HFF-Myc (cell line): Measurements from ENCODE around the gene CDR2L.

Source experiments
- DNase-seq: peaks from one replicate; pipeline ENCODE4 v3.0.0-alpha.2; 2011; ENCODE audit warnings: low read depth; ENCODE audit errors: extremely low read depth
- H3K4me3 ChIP-seq: replicated peaks from 2 replicates; pipeline ENCODE4 v1.5.1; 2011; ENCODE audit warnings: low read depth, mild to moderate bottlenecking, control low read depth, low read length
- CTCF ChIP-seq: IDR thresholded peaks from 2 replicates; pipeline ENCODE4 v1.5.1; 2012; ENCODE audit warnings: mild to moderate bottlenecking, low read depth, low read length, control low read depth; ENCODE audit errors: missing control alignments

Gene CDR2L

GRCh38 chr17:74946641-74947040 is 40.8 kb upstream of the CDR2L start:
- no peak for TF ChIP-seq CTCF
- H3K4me3 ChIP-seq = no peak overlapping the region
- no peak for DNase-seq

GRCh38 chr17:74947041-74947754 is 40.2 kb upstream of the CDR2L start:
- TF ChIP-seq CTCF = no peak
- H3K4me3 ChIP-seq = no peak overlapping the region
- DNase-seq = no peak

GRCh38 chr17:74949455-74950115 is 37.8 kb upstream of the CDR2L start:
- no peak for DNase-seq
- TF ChIP-seq CTCF = no peak
- no peak overlapping the region for H3K4me3 ChIP-seq

- no peak for TF ChIP-seq CTCF
- no peak for DNase-seq
- H3K4me3 ChIP-seq = no peak overlapping the region
Observed at GRCh38 chr17:74950207-74950606, 37.2 kb upstream of the CDR2L start.

GRCh38 chr17:74951065-74951464 is 36.4 kb upstream of the CDR2L start:
- H3K4me3 ChIP-seq = no peak overlapping the region
- DNase-seq = no peak
- no peak for TF ChIP-seq CTCF

- no peak for DNase-seq
- no peak for TF ChIP-seq CTCF
- no peak overlapping the region for H3K4me3 ChIP-seq
Observed at GRCh38 chr17:74951680-74952421, 35.6 kb upstream of the CDR2L start.
